Measurements from ENCODE around the gene AIPL1. TPM values are rescaled to one million over a fixed set of nuclear protein-coding genes. Genes with fewer than 3 reads are reported as not detected.

AIPL1 gene
- total RNA-seq, 4 donors from 2014 or later = not detected

- H3K27me3 ChIP-seq = no peaks in the 10 kb centered on the region
- H3K4me3 ChIP-seq = no peak overlapping the region
- TF ChIP-seq CTCF (IDR thresholded peaks at IDR 0.05) = no peak
- TF ChIP-seq EP300 (IDR thresholded peaks at IDR 0.05) = no peak
- TF ChIP-seq POLR2A (IDR thresholded peaks at IDR 0.05) = no peak
- no peaks in the 10 kb centered on the region for H3K36me3 ChIP-seq
- peaks cover 0 to 10% (median 0%) of the 10 kb centered on the region in 4 donors for H3K9me3 ChIP-seq
- DNase-seq (ENCODE audit: low spot score in 2 of 2) = no peak
- no peak overlapping the region for H3K27ac ChIP-seq
- 91 to 92% methylated on average over 21 to 24 of the region's 25 CpGs for whole genome bisulfite sequencing, 2 donors
- peaks cover 0 to 10% (median 0%) of the 10 kb centered on the region in 4 donors for H3K4me1 ChIP-seq
These were observed 8.4 kb downstream of the AIPL1 start for GRCh38 chr17:6426356-6427101.

GRCh38 chr17:6425407-6425806 is 9.5 kb downstream of the AIPL1 start:
- DNase-seq (ENCODE audit: low spot score in 2 of 2) = no peak
- H3K4me3 ChIP-seq = no peak overlapping the region
- no peaks in the 10 kb centered on the region for H3K36me3 ChIP-seq
- peaks cover 0 to 10% (median 0%) of the 10 kb centered on the region in 4 donors for H3K4me1 ChIP-seq
- 87 to 91% methylated on average over 18 of the region's 18 CpGs for WGBS, 2 donors
- TF ChIP-seq EP300 (IDR thresholded peaks at IDR 0.05) (no peak), POLR2A (IDR thresholded peaks at IDR 0.05) (no peak), CTCF (IDR thresholded peaks at IDR 0.05) (no peak)
- no peak overlapping the region for H3K27ac ChIP-seq
- no peaks in the 10 kb centered on the region for H3K9me3 ChIP-seq
- H3K27me3 ChIP-seq = no peaks in the 10 kb centered on the region

- H3K4me1 ChIP-seq = peaks cover 0 to 10% (median 0%) of the 10 kb centered on the region in 4 donors
- H3K9me3 ChIP-seq = no peaks in the 10 kb centered on the region
- WGBS, 2 donors = 74 to 82% methylated on average over 13 to 14 of the region's 14 CpGs
- no peaks in the 10 kb centered on the region for H3K36me3 ChIP-seq
- H3K27ac ChIP-seq = no peak overlapping the region
- no peak for DNase-seq (ENCODE audit: low spot score in 2 of 2)
- no peaks in the 10 kb centered on the region for H3K27me3 ChIP-seq
- TF ChIP-seq EP300 (IDR thresholded peaks at IDR 0.05) (no peak), CTCF (IDR thresholded peaks at IDR 0.05) (no peak), POLR2A (IDR thresholded peaks at IDR 0.05) (no peak)
- no peak overlapping the region for H3K4me3 ChIP-seq
These were observed 11.0 kb downstream of the AIPL1 start for GRCh38 chr17:6423931-6424330.

GRCh38 chr17:6422654-6423241 is 12.2 kb downstream of the AIPL1 start:
- no peak for DNase-seq (ENCODE audit: low spot score in 2 of 2)
- Histone ChIP-seq H3K4me1 (peaks cover 0 to 5% (median 0%) of the 10 kb centered on the region in 4 donors), H3K4me3 (no peak overlapping the region), H3K36me3 (no peaks in the 10 kb centered on the region), H3K27me3 (no peaks in the 10 kb centered on the region), H3K9me3 (no peaks in the 10 kb centered on the region), H3K27ac (no peak overlapping the region)
- WGBS, 2 donors = 64 to 71% methylated on average over 13 of the region's 13 CpGs
- TF ChIP-seq CTCF (IDR thresholded peaks at IDR 0.05) (no peak), EP300 (IDR thresholded peaks at IDR 0.05) (no peak), POLR2A (IDR thresholded peaks at IDR 0.05) (no peak)
